ENCODE data around the gene ACADS.

DNA sequence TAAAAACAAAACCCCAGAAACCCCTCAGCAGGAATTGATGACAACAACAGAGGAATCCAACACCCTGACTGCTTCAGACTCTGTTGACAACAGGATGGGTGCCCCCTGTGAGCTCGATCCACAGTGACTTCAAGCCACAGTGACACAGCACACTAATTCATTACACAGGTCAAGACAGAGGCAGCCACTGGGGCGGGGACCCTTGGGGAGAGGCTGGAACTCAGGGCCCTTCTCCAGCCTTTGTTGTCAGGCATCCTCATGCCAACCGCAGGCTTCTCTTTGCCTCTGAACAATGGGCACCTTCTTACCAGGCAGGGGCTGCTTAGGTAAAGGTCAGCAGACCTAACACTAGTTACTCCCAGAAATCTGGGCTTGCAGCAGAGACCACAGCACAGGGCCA, 37.6 kb downstream of the ACADS start:
- TF ChIP-seq CTCF (IDR thresholded peaks at IDR 0.05; ENCODE audit: poor library complexity), result no peak
- TF ChIP-seq EZH2 (IDR thresholded peaks at IDR 0.05; ENCODE audit: borderline replicate concordance), result no peak

Measured in hepatocyte (in vitro differentiated cells).